GM18499 (cell line): ENCODE measurements around the gene NTNG1.
A peak's percentile ranks its signal among the peaks of the same experiment; 100 is the strongest.

Source experiments
- ATAC-seq: cut with Tn5 transposase; IDR thresholded peaks from one replicate; pipeline ENCODE4 v1.9.1; 2021; ENCODE audit warnings: moderate number of reproducible peaks; ENCODE audit not compliant: insufficient read depth, unreplicated experiment

The NTNG1 gene

DNA sequence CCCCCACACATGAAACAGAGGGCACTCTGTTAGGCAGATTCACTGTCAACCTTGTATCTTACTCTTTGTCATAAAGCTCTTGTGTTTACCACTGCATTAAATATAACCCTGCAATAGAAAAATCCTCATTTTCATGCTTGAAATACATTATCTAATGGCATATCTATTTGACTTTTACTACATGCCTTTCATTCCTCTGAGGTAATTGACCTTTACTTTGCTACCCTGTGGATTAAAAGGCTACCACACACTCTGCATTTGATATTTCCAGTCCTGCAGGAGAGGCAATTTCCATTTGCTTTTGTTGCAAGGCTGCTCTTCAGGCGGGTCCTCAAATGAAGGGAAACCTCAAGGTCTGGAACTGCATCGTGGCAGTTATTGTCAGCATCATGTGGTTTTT lies 238.0 kb downstream of the NTNG1 start:
- no peak for ATAC-seq

- ATAC-seq = no peak
These were observed 239.0 kb downstream of the NTNG1 start for GRCh38 chr1:107379826-107380225.

GRCh38 chr1:107389410-107390396 lies 248.9 kb downstream of the NTNG1 start:
- no peak for ATAC-seq

DNA sequence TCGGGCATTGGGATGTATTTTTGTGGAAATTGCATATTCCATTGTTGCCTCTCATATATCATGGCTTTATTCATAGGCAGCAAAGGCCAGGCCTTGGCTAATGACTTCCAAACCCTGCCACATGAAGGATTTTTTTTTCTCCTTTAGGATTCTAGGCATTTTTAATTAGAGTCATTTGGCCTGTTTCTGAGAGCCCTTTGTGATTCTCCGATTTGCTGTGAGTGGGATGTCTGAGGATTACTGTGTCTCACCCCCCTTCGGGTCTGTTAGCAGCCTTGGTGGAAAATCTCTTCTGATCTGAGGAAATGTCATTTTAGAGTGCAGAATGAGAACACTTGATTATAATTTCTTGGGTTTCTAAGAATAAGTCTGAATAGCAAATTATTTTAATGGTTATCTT lies 253.5 kb downstream of the NTNG1 start:
- ATAC-seq = no peak

DNA sequence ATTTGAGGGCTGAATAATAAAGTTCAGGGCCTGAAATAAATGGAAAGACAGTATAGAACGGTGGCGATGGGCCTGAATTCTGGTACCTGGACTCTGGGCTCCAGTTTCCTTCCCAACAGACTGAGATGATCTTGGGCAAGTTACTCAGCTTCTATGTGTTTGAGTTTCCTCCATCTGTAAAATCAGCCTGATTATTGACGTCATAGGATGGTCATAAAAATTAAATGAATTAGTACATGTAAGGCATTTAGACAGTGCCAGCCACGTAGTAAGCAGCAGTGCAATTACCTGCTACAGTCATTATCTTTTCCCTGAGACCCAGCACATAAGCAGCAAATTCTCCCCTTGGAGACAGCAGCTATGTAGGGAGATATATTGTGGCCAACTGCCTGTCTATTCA lies 260.9 kb downstream of the NTNG1 start:
- ATAC-seq = no peak

DNA sequence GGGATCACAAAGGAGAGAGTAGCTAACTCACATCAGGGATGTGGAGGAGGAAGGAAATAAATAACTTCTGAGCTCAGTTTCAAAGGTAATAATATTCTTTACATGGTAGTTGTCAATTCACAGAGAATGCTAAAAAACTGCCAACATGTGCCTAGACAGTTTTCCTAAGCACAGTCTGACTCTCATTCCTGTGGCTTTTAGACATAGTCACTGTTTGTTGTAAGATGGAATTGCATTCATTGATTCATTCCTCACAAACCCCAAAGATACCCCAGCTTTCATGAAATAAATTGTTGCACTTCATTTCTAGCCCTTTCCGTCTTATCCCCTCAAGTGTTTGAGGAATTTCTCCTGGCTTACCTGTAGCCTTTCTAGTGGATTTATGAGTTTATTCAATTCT lies 263.9 kb downstream of the NTNG1 start:
- no peak for ATAC-seq

DNA sequence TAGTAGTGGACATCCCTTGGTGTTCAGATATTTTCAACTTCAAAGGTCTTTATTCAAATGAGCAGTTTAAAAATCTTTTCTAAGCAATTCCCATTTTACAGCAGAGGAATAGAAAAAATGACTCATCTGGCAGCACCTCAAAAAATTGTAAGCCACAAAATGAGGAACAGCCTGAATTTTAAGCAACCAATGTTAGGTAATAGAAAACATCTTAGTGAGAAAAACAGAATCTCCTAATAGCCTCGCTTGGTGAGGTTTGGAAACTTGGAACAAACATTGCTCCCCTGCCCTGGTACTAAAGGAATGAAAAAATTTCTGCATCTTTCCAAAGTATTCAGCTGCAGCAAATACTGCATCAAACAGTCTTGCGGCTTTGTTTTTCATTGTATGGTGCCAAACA lies 264.4 kb downstream of the NTNG1 start:
- no peak for ATAC-seq

DNA sequence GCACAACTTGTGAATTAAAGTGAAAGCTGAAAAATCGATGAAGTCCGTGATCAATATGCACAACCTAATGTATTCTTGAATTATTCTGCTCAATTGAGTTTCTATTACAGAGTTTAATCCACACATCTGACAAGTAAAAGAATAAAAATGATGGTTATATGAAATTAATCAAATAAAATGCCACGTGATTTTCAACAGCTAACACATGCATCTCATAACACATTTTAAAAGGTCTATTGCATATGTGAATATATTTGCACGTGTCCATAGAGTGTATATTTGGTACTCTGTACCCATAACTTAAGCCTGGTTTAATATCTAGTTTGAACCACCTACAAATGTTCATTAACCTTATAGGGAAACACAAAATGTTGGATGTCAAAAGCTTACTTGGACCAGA lies 266.2 kb downstream of the NTNG1 start:
- no peak for ATAC-seq

- no peak for ATAC-seq
These were observed 272.7 kb downstream of the NTNG1 start for GRCh38 chr1:107413546-107413945.

DNA sequence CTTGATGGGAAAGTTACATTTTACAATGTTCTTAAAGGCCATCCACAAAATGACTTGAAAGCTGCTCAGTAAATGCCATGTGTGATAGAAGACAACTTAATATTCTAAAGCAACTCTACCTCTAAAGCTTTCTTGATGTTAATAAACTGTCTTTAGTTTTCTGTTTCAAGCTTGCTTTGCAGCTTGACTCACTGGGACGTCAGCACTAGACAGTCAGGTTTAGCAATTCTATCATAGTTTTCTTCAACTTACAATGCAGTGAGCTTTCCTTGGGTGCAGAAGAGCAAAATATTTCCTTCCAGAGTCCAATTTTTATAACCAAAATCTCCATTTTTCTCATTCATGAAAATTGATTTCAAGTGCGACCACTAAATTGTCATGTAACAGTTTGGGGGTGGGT lies 273.1 kb downstream of the NTNG1 start:
- no peak for ATAC-seq

DNA sequence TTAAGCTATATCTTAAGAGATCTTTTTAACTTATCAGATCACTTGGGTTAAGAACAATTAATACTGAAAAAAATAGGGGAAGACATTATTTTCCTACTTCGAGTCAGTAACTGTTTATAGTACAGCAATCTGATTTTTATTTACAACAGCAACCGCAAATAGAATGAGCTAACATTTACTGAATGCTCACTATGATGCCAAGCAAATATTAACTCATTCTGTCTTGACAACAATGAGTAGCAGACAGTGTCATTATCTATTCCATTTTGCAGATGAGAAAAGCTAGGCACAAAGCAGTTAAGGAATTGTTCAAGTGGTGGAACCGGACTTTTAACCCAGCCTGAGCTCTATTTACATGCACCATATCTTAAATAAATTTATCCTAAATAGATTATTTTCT lies 273.7 kb downstream of the NTNG1 start:
- ATAC-seq = no peak

DNA sequence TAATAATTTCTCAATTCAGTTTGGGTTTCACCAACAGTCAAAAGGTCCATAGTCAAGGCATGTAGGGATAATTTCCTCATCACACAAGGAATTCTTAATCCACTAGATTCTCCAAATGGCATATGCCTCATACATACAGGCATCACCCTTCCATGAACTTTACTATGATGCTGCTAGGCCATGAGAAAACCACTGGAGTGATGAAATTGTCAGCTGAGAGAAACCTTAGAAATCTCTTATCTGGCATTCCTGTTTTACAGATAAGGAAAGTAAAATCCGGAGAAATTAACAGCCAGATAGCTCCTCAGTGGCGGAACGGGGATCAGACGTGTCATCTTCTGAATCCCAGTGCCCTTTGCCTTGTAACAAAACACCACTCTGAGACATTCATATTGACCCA lies 274.4 kb downstream of the NTNG1 start:
- ATAC-seq = no peak

GRCh38 chr1:107419003-107419402 lies 278.2 kb downstream of the NTNG1 start:
- no peak for ATAC-seq

DNA sequence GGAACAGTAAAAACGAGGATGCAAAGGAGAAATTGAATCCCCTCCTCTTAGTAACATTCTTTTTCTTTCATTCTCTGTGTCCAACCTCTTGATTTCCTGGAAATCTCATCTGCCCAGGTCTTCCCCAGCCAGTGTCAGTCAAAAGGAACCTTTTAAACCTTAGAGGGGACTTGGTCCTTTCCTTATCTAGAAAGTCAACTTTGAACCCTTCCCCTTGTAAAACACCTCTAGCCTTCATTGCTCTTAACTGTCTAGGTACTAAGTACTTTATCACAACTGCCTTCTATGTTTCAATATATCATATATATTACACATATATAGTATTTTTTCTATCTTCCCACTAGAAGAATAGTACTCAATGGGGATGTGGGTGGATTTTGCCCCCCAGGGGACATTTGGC lies 282.1 kb downstream of the NTNG1 start:
- no peak for ATAC-seq

GRCh38 chr1:107430540-107431228 lies 289.8 kb downstream of the NTNG1 start:
- ATAC-seq = peak; percentile 68

- ATAC-seq = no peak
These were observed 291.3 kb downstream of the NTNG1 start for GRCh38 chr1:107432108-107432507.

- no peak for ATAC-seq
These were observed 292.2 kb downstream of the NTNG1 start for GRCh38 chr1:107433068-107433467.

GRCh38 chr1:107433635-107434360 lies 293.0 kb downstream of the NTNG1 start:
- no peak for ATAC-seq

- ATAC-seq = no peak
These were observed 293.5 kb downstream of the NTNG1 start for GRCh38 chr1:107434361-107434693.

- ATAC-seq = no peak
These were observed 295.9 kb downstream of the NTNG1 start for GRCh38 chr1:107436552-107437241.
